ENCODE results near the gene PDE7B. TPM values are rescaled to one million over a fixed set of nuclear protein-coding genes. Genes with fewer than 3 reads are reported as not detected.

Gene PDE7B
- total RNA-seq, 1 experiment from 2014 or later: not detected

DNA sequence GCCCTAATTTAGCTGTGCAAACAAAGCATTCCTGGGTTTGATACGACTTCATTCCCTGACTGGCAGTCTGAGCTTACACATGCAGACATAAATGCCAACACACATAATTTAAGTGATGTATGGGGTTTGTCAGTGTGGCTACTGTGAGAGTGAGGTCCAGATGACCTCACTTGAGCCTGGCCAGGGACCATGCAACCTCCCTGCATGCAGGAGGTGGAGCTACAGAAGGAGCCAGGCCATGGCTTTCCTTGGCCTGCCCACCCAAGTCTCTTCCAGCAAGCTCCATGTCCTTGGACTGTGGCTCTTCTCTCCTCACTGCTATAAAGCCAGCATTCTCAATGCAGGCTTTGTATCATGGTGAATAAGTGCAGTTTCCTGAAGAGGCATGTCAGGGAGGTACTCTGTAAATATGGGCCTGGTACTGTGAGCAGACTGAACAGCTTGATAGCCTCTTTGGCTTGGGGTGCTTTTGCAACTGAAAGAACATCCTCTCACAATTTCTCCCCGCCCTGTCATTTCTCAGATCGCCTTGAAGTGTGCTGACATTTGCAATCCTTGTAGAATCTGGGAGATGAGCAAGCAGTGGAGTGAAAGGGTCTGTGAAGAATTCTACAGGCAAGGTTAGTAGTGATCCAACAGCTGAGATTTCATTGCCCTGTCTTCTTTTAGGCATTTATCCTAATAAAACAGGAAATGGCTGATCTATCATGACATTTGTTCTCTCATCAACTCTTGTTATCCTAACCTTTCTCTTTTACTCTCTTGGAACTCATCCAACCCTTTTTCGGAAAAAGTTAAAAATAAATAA is 329.4 kb downstream of the PDE7B start:
- Mint-ChIP-seq H3K9me3 (no peaks in the 10 kb centered on the region), H3K4me3 (no peak overlapping the region), H3K4me1 (peaks cover 5% of the 10 kb centered on the region), H3K27ac (no peak overlapping the region), H3K36me3 (no peaks in the 10 kb centered on the region), H3K27me3 (ENCODE audit: low read depth) (no peaks in the 10 kb centered on the region)
- ChIA-PET CTCF (no interaction called here), POLR2A (no interaction called here)
- DNase-seq (ENCODE audit: low spot score) (no peak), ATAC-seq (peak; percentile 30; the same call in 1 of the 2 replicates)
- no peak for TF ChIP-seq ZNF512 (CRISPR knock-in tag; IDR thresholded peaks at IDR 0.05; ENCODE audit: borderline replicate concordance)
- no peak for TF ChIP-seq ZNF232 (CRISPR knock-in tag; IDR thresholded peaks at IDR 0.05)
- TF ChIP-seq, protein P1, sequence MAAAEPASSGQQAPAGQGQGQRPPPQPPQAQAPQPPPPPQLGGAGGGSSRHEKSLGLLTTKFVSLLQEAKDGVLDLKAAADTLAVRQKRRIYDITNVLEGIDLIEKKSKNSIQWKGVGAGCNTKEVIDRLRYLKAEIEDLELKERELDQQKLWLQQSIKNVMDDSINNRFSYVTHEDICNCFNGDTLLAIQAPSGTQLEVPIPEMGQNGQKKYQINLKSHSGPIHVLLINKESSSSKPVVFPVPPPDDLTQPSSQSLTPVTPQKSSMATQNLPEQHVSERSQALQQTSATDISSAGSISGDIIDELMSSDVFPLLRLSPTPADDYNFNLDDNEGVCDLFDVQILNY (CRISPR knock-in tag; IDR thresholded peaks at IDR 0.05): no peak
- TF ChIP-seq RORB (CRISPR knock-in tag; IDR thresholded peaks at IDR 0.05): no peak
- no peak for TF ChIP-seq ZNF219 (CRISPR knock-in tag; IDR thresholded peaks at IDR 0.05; ENCODE audit: borderline replicate concordance)
- no peak for TF ChIP-seq JAZF1 (CRISPR knock-in tag; IDR thresholded peaks at IDR 0.05)
- TF ChIP-seq GTF2I (CRISPR knock-in tag; conservative IDR thresholded peaks at IDR 0.05): no peak
- TF ChIP-seq, protein P2, sequence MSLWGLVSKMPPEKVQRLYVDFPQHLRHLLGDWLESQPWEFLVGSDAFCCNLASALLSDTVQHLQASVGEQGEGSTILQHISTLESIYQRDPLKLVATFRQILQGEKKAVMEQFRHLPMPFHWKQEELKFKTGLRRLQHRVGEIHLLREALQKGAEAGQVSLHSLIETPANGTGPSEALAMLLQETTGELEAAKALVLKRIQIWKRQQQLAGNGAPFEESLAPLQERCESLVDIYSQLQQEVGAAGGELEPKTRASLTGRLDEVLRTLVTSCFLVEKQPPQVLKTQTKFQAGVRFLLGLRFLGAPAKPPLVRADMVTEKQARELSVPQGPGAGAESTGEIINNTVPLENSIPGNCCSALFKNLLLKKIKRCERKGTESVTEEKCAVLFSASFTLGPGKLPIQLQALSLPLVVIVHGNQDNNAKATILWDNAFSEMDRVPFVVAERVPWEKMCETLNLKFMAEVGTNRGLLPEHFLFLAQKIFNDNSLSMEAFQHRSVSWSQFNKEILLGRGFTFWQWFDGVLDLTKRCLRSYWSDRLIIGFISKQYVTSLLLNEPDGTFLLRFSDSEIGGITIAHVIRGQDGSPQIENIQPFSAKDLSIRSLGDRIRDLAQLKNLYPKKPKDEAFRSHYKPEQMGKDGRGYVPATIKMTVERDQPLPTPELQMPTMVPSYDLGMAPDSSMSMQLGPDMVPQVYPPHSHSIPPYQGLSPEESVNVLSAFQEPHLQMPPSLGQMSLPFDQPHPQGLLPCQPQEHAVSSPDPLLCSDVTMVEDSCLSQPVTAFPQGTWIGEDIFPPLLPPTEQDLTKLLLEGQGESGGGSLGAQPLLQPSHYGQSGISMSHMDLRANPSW (CRISPR knock-in tag; conservative IDR thresholded peaks at IDR 0.05; ENCODE audit: low read depth): no peak
- TF ChIP-seq IRF2 (CRISPR knock-in tag; IDR thresholded peaks at IDR 0.05; ENCODE audit: borderline replicate concordance, low read depth): no peak
- TF ChIP-seq TEAD4 (CRISPR knock-in tag; IDR thresholded peaks at IDR 0.05): no peak
- TF ChIP-seq ZNF416 (CRISPR knock-in tag; IDR thresholded peaks at IDR 0.05): no peak
- TF ChIP-seq, protein P3, sequence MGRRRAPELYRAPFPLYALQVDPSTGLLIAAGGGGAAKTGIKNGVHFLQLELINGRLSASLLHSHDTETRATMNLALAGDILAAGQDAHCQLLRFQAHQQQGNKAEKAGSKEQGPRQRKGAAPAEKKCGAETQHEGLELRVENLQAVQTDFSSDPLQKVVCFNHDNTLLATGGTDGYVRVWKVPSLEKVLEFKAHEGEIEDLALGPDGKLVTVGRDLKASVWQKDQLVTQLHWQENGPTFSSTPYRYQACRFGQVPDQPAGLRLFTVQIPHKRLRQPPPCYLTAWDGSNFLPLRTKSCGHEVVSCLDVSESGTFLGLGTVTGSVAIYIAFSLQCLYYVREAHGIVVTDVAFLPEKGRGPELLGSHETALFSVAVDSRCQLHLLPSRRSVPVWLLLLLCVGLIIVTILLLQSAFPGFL (CRISPR knock-in tag; IDR thresholded peaks at IDR 0.05; ENCODE audit: borderline replicate concordance): no peak
- TF ChIP-seq, protein P4, sequence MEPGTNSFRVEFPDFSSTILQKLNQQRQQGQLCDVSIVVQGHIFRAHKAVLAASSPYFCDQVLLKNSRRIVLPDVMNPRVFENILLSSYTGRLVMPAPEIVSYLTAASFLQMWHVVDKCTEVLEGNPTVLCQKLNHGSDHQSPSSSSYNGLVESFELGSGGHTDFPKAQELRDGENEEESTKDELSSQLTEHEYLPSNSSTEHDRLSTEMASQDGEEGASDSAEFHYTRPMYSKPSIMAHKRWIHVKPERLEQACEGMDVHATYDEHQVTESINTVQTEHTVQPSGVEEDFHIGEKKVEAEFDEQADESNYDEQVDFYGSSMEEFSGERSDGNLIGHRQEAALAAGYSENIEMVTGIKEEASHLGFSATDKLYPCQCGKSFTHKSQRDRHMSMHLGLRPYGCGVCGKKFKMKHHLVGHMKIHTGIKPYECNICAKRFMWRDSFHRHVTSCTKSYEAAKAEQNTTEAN (CRISPR knock-in tag; IDR thresholded peaks at IDR 0.05): no peak
- TF ChIP-seq CBFB (CRISPR knock-in tag; IDR thresholded peaks at IDR 0.05; ENCODE audit: low read depth): no peak
- TF ChIP-seq MAX (CRISPR knock-in tag; IDR thresholded peaks at IDR 0.05): no peak
- TF ChIP-seq MYBL2 (CRISPR knock-in tag; IDR thresholded peaks at IDR 0.05): no peak

GRCh38 chr6:136181512-136181833 is 330.0 kb downstream of the PDE7B start:
- POLR2A ChIA-PET: no interaction called here
- DNase-seq (ENCODE audit: low spot score) (no peak), ATAC-seq (no peak)
- H3K27me3 Mint-ChIP-seq (ENCODE audit: low read depth): no peaks in the 10 kb centered on the region
- no peaks in the 10 kb centered on the region for H3K36me3 Mint-ChIP-seq
- H3K4me1 Mint-ChIP-seq: peaks cover 5% of the 10 kb centered on the region
- CTCF ChIA-PET: no interaction called here
- no peaks in the 10 kb centered on the region for H3K9me3 Mint-ChIP-seq
- no peak overlapping the region for H3K27ac Mint-ChIP-seq
- H3K4me3 Mint-ChIP-seq: no peak overlapping the region
- TF ChIP-seq GTF2I (CRISPR knock-in tag; conservative IDR thresholded peaks at IDR 0.05): no peak
- TF ChIP-seq ARID4B (CRISPR knock-in tag; IDR thresholded peaks at IDR 0.05; ENCODE audit: borderline replicate concordance): no peak
- TF ChIP-seq ZNF281 (CRISPR knock-in tag; IDR thresholded peaks at IDR 0.05): no peak
- no peak for TF ChIP-seq TEAD1 (CRISPR knock-in tag; IDR thresholded peaks at IDR 0.05)

Data from WTC11 (cell line).